T-cell (primary cell): ENCODE measurements around the gene PRDM11. TPM values are rescaled to one million over a fixed set of nuclear protein-coding genes. Genes with fewer than 3 reads are reported as not detected.

Experiments used
- ATAC-seq, 4 experiments: fragments of 200-7000 bp in 3 of 4; fragments of 150-1000 bp in 1 of 4; cut with Tn5 transposase; replicated peaks in 1 of 4; 1 replicate in 3 of 4; 2 replicates in 1 of 4; pipeline ENCODE4 v1.10.0; 2021; ENCODE audit warnings: moderate library complexity in 3 of 4, mild to moderate bottlenecking in 2 of 4, moderate number of reproducible peaks in 1 of 4
- CTCF ChIA-PET, 2 donors: fragments of 300-600 bp; sonication (Branson Sonifier 250); formaldehyde crosslinking; loops; one replicate each; lab custom pipeline; 2022; ENCODE audit warnings: antibody characterized with exemption in 2 of 2; lab: Charles Lee
- POLR2A ChIA-PET, 2 donors: fragments of 300-600 bp; sonication (Branson Sonifier 250); formaldehyde crosslinking; loops; one replicate each; lab custom pipeline; 2022; ENCODE audit warnings: antibody characterized with exemption in 2 of 2; lab: Charles Lee
- DNase-seq, 35 experiments: peaks; one replicate each; pipeline versions ENCODE4 v3.0.0 to v3.0.0-alpha.2; 2013 to 2023
- H3K27ac ChIP-seq: one replicate; pipeline ENCODE4 v1.5.1; 2013; ENCODE audit warnings: low read length
- H3K27me3 ChIP-seq, 2 experiments: replicated peaks in 1 of 2; 1 replicate in 1 of 2; 2 replicates in 1 of 2; pipeline versions ENCODE4 v1.6.1 to v1.7.0; 2013; ENCODE audit warnings: low read length in 1 of 2, mixed read lengths in 1 of 2; ENCODE audit not compliant: control insufficient read depth in 2 of 2, insufficient read depth in 2 of 2; ENCODE audit errors: extremely low read depth in 1 of 2
- H3K36me3 ChIP-seq, 2 donors: 1 replicate in 1 of 2; 2 replicates in 1 of 2; pipeline versions ENCODE4 v1.6.1 to v1.7.0; 2013; ENCODE audit warnings: low read length in 1 of 2; ENCODE audit not compliant: control insufficient read depth in 2 of 2, insufficient read depth in 1 of 2; ENCODE audit errors: extremely low read depth in 1 of 2
- H3K4me1 ChIP-seq, 2 experiments: 1 replicate in 1 of 2; 2 replicates in 1 of 2; pipeline versions ENCODE4 v1.6.1 to v1.7.0; 2013; ENCODE audit warnings: low read length in 2 of 2, mixed read lengths in 1 of 2; ENCODE audit not compliant: insufficient read depth in 2 of 2, control insufficient read depth in 1 of 2; ENCODE audit errors: extremely low read depth in 1 of 2
- H3K4me3 ChIP-seq, 2 donors: 1 replicate in 1 of 2; 2 replicates in 1 of 2; pipeline versions ENCODE4 v1.5.1 to v1.7.0; 2013; ENCODE audit warnings: mild to moderate bottlenecking in 2 of 2, low read length in 1 of 2, moderate library complexity in 1 of 2; ENCODE audit not compliant: control insufficient read depth in 1 of 2; ENCODE audit errors: extremely low read depth in 1 of 2
- H3K9me3 ChIP-seq: 2 replicates; pipeline ENCODE4 v1.7.0; 2013
- H3K27ac Mint-ChIP-seq, 2 donors: one replicate each; pipeline ENCODE4 v1.8.0; 2020 to 2021; ENCODE audit warnings: mild to moderate bottlenecking in 2 of 2, mixed read lengths in 2 of 2
- H3K27me3 Mint-ChIP-seq, 2 donors: one replicate each; pipeline ENCODE4 v1.8.0; 2021 to 2022; ENCODE audit warnings: mixed read lengths in 2 of 2
- H3K36me3 Mint-ChIP-seq: one replicate; pipeline ENCODE4 v1.8.0; 2021; ENCODE audit warnings: mixed read lengths
- H3K4me1 Mint-ChIP-seq, 3 donors: one replicate each; pipeline ENCODE4 v1.8.0; 2020 to 2022; ENCODE audit warnings: mixed read lengths in 3 of 3, mild to moderate bottlenecking in 1 of 3
- H3K4me3 Mint-ChIP-seq, 3 donors: one replicate each; pipeline ENCODE4 v1.8.0; 2020 to 2022; ENCODE audit warnings: mild to moderate bottlenecking in 3 of 3, mixed read lengths in 3 of 3, moderate library complexity in 3 of 3
- H3K9me3 Mint-ChIP-seq, 3 donors: one replicate each; pipeline ENCODE4 v1.8.0; 2020 to 2022; ENCODE audit warnings: mixed read lengths in 3 of 3
- WGBS: methylation state at CpG from one replicate; pipeline ENCODE4 v1.1.5; 2013; ENCODE audit warnings: missing lambda C conversion rate; ENCODE audit not compliant: insufficient coverage; 5-methylcytosine and 5-hydroxymethylcytosine counted together
- total RNA-seq, 35 experiments: library from RNA in 6 of 35; stranded (reverse) in 6 of 35; fragments of 120-200 nt in 1 of 35; gene quantifications; one replicate each; pipeline versions ENCODE4 v1.2.1 to v1.2.4 and lab custom pipeline; 2013 to 2026

PRDM11 gene
- total RNA-seq, 5 donors from 2014 or later (not counting 1 experiment from before 2014, with no cell fraction given) = 8.7 to 12.5 (median 10.6) TPM

DNA sequence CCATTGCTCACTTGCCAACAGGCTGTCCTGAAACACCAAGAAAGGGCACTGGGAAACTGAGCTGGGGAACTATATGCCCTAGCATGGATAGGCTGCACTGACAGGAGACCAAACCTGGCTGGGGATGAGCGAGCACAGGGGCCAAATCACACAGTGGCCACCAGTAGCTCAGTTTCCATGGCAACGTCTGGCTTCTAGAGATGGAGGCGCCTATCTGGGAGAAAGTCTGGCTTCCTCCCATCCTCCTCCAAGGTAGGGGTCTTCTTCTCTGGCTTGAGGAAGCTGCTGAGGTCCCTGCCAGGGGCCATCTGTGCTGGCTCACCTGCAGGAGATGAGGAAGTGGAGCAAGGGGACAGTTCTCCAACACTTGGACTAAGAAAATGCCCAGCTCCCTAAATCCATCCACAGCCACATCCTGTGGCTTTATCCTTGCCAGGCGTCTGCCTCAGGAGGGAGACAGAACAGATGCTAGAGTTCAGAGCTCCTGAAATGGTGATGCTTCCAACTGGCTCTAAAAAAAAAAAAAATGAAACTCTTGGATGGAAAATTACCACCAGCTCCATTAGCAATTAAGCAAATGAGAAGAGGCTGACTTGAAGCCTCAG is 91.4 kb downstream of the PRDM11 start:
- DNase-seq (no peak), ATAC-seq (no peak)
- 50% methylated on average over 1 of the region's 4 CpGs for WGBS
- Histone ChIP-seq H3K9me3 (peaks cover 2% of the 10 kb centered on the region), H3K4me1 (peaks cover 0 to 7% of the 10 kb centered on the region in 2 experiments), H3K36me3 (no peaks in the 10 kb centered on the region), H3K27ac (no peak overlapping the region), H3K4me3 (no peak overlapping the region), H3K27me3 (peaks cover 0 to 23% of the 10 kb centered on the region in 2 experiments)
- Mint-ChIP-seq H3K27ac (no peak overlapping the region), H3K9me3 (peaks cover 0 to 7% (median 6%) of the 10 kb centered on the region in 3 donors), H3K4me1 (no peaks in the 10 kb centered on the region), H3K27me3 (peaks cover 28 to 32% of the 10 kb centered on the region in 2 donors), H3K36me3 (no peaks in the 10 kb centered on the region), H3K4me3 (no peak overlapping the region)
- CTCF ChIA-PET = interaction anchor here in 1 of 2 donors (0.6 kb wide), 1 partner anchor 450 kb away, joined by 8 read pairs; no protein-coding TSS in a partner anchor
- POLR2A ChIA-PET = no interaction called here

DNA sequence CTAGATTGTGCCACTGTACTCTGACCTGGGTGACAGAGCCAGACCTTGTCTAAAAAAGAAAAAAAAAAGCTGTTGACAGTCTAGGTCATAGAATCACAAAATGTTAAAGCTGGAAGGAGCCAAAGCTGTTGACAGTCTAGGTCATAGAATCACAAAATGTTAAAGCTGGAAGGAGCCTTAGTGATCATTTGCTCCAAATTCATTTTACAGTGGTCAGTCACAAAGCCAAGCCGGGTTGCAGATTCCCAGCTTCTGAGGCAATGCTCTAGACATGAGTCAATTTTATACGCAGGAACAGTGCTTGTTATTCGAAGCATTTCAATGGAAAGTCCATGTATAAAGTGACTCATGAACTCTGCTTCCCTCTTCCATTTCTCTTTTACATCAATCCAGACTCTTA is 92.3 kb downstream of the PRDM11 start:
- WGBS = no CpG with 5 or more reads among the region's 3 CpGs
- Mint-ChIP-seq H3K9me3 (peaks cover 0 to 7% (median 6%) of the 10 kb centered on the region in 3 donors), H3K36me3 (no peaks in the 10 kb centered on the region), H3K27me3 (peaks cover 28 to 32% of the 10 kb centered on the region in 2 donors), H3K4me3 (no peak overlapping the region), H3K4me1 (no peaks in the 10 kb centered on the region), H3K27ac (no peak overlapping the region)
- Histone ChIP-seq H3K27ac (no peak overlapping the region), H3K4me3 (no peak overlapping the region), H3K4me1 (peaks cover 0 to 1% of the 10 kb centered on the region in 2 experiments), H3K36me3 (no peaks in the 10 kb centered on the region), H3K27me3 (peaks cover 0 to 23% of the 10 kb centered on the region in 2 experiments), H3K9me3 (peaks cover 2% of the 10 kb centered on the region)
- DNase-seq = no peak
- CTCF ChIA-PET = no interaction called here
- ATAC-seq = no peak
- POLR2A ChIA-PET = no interaction called here

DNA sequence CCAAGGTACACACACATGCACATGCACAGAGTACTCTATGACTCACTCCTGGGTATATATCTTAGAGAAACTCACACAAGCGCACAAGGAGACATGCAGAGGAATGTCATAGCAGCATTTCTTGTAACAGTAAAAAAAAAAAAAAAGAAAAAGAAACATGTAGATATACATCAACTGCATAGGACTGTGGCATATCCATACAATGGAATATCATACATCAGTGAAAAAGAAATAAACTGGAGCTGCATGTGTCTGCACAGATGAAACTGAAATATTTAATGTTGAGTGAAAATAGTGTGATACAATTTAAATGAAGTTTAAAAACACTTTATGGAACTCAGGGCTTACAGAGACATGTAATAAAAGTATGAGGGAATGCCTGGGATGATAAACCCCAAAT is 93.3 kb downstream of the PRDM11 start:
- CTCF ChIA-PET = no interaction called here
- Histone ChIP-seq H3K4me1 (no peaks in the 10 kb centered on the region), H3K27me3 (peaks cover 0 to 15% of the 10 kb centered on the region in 2 experiments), H3K9me3 (peaks cover 2% of the 10 kb centered on the region), H3K36me3 (no peaks in the 10 kb centered on the region), H3K4me3 (no peak overlapping the region), H3K27ac (no peak overlapping the region)
- DNase-seq (no peak), ATAC-seq (no peak)
- no CpG with 5 or more reads among the region's 1 CpG for WGBS
- no peak overlapping the region for H3K27ac Mint-ChIP-seq
- POLR2A ChIA-PET = no interaction called here
- no peaks in the 10 kb centered on the region for H3K4me1 Mint-ChIP-seq
- no peak overlapping the region for H3K4me3 Mint-ChIP-seq
- no peaks in the 10 kb centered on the region for H3K36me3 Mint-ChIP-seq
- peaks cover 0 to 7% (median 6%) of the 10 kb centered on the region in 3 donors for H3K9me3 Mint-ChIP-seq
- peaks cover 28 to 32% of the 10 kb centered on the region in 2 donors for H3K27me3 Mint-ChIP-seq

DNA sequence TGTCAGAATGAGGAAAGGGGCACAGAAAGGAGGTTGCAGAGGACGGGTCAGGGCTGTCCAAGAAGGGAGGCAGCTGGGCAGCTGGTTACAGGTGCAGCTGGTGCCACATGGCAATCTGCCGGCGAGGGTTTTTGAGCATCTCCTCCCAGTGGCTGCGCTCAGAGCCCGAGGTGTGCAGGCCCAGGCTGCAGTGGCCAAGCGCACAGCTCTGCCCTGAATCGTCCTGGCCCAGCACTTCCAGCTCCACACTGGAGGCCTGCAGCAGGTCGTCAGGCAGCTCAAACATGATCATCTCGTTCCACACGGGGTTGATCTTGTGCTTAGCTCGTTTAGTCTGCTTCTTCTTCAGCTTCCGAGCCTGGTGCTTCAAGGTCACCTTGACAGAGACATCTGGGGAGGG is 97.5 kb downstream of the PRDM11 start:
- H3K27ac ChIP-seq = no peak overlapping the region
- H3K4me3 ChIP-seq = no peak overlapping the region
- H3K4me1 ChIP-seq = no peaks in the 10 kb centered on the region
- ChIA-PET POLR2A (no interaction called here), CTCF (interaction anchor here in 1 of 2 donors (1.1 kb wide), 1 partner anchor 52 kb away, joined by 3 read pairs; no protein-coding TSS in a partner anchor)
- peaks cover 0 to 14% of the 10 kb centered on the region in 2 experiments for H3K27me3 ChIP-seq
- Mint-ChIP-seq H3K4me3 (no peak overlapping the region), H3K27me3 (peaks cover 12% of the 10 kb centered on the region in 2 donors), H3K36me3 (no peaks in the 10 kb centered on the region), H3K9me3 (peaks cover 0 to 7% (median 6%) of the 10 kb centered on the region in 3 donors), H3K27ac (no peak overlapping the region), H3K4me1 (peaks cover 0 to 2% (median 0%) of the 10 kb centered on the region in 3 donors)
- no peaks in the 10 kb centered on the region for H3K36me3 ChIP-seq
- DNase-seq (no peak), ATAC-seq (no peak)
- WGBS = 79% methylated on average over 12 of the region's 12 CpGs
- H3K9me3 ChIP-seq = peaks cover 2% of the 10 kb centered on the region

DNA sequence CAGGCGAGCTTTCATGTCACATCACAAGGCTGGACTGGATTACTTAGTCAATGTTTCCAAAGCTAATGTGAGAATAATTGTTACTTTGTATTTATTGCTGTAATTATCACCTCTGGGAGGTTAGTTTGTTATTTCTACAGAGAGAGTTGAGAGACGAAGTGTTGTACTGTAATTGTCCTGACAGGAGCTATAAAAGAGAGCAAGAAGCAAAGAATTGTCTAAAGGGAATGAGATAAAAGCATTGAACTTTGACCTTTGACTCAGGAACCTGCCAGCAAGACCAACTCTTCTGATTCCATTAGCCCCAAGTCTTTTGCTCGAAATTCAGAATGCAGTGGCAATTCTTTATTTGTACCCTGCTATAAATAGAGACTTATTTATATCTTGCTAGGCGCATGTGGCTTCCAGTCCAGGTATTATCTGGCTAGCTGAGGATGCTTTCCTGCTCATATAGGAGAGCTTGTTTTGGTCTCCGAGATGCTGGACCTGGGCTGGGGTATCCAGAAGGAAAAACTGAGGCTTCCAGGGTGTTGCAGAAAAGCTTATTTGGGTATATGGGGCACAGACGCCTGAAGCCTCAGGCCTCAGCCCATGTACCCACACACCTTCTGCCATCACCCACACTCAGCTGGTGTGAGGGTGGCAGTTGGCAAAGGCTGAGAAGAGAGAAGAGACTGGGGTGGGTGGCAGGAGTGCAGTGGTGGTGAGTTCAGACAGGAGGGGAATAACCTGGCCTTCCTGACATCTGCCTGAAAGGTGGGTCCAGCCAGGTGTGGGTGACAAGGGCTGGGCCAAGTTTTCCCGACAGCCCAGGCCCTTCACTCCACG is 99.0 kb downstream of the PRDM11 start:
- H3K9me3 Mint-ChIP-seq = no peaks in the 10 kb centered on the region
- no peaks in the 10 kb centered on the region for H3K9me3 ChIP-seq
- H3K36me3 ChIP-seq = no peaks in the 10 kb centered on the region
- H3K4me3 Mint-ChIP-seq = no peak overlapping the region
- ChIA-PET POLR2A (no interaction called here), CTCF (no interaction called here)
- H3K4me3 ChIP-seq = no peak overlapping the region
- no peak overlapping the region for H3K27ac Mint-ChIP-seq
- WGBS = 83% methylated on average over 1 of the region's 8 CpGs
- ATAC-seq (no peak), DNase-seq (no peak)
- peaks cover 10 to 12% of the 10 kb centered on the region in 2 donors for H3K27me3 Mint-ChIP-seq
- peaks cover 0 to 16% of the 10 kb centered on the region in 2 experiments for H3K27me3 ChIP-seq
- H3K27ac ChIP-seq = no peak overlapping the region
- peaks cover 0 to 3% (median 0%) of the 10 kb centered on the region in 3 donors for H3K4me1 Mint-ChIP-seq
- H3K36me3 Mint-ChIP-seq = no peaks in the 10 kb centered on the region
- H3K4me1 ChIP-seq = no peaks in the 10 kb centered on the region

DNA sequence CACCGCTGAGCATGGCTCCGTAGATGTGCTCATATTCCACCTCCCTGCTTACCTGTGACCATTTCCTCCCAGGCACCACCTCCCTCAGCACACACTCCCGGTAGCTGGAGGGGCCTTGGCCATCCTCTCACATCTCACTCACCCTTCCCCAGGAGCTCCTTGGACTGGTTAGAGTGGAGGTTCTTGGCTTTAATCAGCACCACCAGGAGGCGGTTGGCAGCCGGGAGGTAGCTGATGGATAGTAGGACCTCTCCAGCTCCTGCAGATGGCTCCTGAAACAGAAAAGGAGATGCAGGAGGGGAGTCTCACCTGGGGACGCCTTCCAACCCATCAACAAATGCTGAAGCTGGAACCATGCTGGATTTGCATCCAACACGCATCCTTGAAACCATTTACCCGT is 99.8 kb downstream of the PRDM11 start:
- Mint-ChIP-seq H3K4me1 (peaks cover 0 to 3% (median 0%) of the 10 kb centered on the region in 3 donors), H3K27me3 (peaks cover 10 to 12% of the 10 kb centered on the region in 2 donors), H3K9me3 (no peaks in the 10 kb centered on the region), H3K27ac (no peak overlapping the region), H3K36me3 (no peaks in the 10 kb centered on the region), H3K4me3 (no peak overlapping the region)
- 78% methylated on average over 2 of the region's 8 CpGs for WGBS
- Histone ChIP-seq H3K27me3 (peaks cover 0 to 16% of the 10 kb centered on the region in 2 experiments), H3K27ac (no peak overlapping the region), H3K4me3 (no peak overlapping the region), H3K36me3 (no peaks in the 10 kb centered on the region), H3K9me3 (no peaks in the 10 kb centered on the region), H3K4me1 (no peaks in the 10 kb centered on the region)
- DNase-seq (no peak), ATAC-seq (no peak)
- ChIA-PET POLR2A (no interaction called here), CTCF (no interaction called here)
